TTC549 (cell line): ENCODE data around the gene HAUS3.
"Not testable (repeated sequence)": the region's sequence is repeated elsewhere in the genome, so short reads cannot be mapped to it uniquely, and the experiment has no call there.

Source experiments
- FAIRE-seq: peaks from 2 replicates; lab custom pipeline; 2012; peaks lifted over from hg19 to GRCh38; lab: Jason Lieb, UNC

Gene HAUS3

DNA sequence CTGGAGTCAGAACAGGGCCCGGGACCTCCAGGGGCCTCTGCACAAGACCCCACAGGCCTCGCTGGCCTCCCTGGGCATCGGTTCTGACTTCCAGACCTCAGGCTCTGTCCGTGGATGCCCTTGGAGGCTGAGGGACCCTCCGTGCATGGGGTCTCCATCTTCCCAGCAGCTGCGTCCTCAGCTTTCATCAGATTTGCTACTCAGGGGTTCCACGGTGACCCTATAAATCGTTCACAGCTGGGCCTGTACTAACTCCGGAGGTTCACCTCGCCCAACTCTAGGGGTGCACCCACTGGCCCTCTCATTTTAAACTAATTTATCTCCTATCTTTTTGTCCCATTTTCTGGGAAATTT, 33.1 kb upstream of the HAUS3 start:
- not testable (repeated sequence) for FAIRE-seq

DNA sequence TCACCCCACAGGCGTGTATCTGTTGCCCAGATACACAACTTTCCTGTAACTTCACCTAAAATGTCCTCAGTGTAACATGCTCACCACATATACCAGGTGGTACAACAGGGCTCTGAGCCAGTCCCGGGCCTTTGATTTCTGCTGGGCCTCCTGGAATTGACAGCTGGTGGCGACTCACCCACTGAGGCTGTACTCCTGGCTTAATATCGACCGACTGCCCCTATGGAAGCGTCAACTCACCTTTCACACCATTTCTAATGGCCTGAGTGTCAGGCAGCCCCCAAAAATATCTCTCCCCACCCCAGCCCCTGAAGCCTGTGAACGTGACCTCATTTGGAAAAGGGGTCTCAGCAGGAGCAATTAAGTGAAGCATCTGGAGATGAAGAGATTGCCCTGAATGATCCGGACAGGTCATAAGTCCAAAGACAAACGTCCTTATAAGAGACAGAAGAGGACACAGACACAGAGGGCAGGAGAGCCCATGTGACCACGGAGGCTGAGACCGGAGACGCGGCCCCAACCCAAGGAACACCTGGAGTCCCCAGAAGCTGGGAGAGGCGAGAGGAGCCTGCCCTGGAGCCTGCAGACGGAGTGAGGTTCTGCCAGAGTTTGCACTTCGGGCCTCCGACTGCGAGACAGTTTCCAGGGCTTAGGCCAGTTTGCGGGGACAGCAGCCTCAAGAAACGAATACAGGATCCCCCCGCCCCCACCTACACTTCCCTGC, 32.6 kb upstream of the HAUS3 start:
- no peak for FAIRE-seq

DNA sequence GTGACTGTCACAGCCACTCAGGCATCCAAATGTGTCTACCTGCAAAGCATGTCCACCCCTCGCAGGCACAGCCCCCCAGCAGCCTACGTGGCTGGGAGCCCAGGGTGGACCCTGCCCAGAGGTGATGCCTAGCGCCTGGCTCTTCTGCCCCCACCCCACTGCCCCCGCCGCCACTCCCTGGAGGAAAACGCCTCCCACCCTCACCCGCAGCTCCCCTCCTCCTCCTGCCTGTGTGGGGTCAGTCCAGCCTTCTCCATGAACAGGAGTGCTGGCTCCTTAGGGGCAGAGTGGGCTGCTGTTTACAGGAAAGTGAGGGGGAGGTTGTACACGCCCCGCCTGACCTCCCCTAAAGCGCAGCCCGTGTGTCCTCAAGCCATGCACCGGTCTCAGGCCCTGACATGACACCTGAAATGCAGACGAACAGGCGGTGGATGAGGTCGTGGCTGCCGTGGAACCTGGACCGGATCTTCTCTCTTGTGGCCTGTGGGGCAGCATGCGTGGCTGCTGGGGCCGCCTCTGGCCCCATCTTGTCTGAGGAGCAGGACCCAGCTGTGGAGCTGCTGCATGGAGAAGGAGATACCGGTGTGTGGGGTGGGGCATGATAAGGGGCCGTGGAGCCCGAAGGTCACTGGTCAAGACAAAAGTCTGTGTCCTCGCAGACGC, 31.9 kb upstream of the HAUS3 start:
- no peak for FAIRE-seq

DNA sequence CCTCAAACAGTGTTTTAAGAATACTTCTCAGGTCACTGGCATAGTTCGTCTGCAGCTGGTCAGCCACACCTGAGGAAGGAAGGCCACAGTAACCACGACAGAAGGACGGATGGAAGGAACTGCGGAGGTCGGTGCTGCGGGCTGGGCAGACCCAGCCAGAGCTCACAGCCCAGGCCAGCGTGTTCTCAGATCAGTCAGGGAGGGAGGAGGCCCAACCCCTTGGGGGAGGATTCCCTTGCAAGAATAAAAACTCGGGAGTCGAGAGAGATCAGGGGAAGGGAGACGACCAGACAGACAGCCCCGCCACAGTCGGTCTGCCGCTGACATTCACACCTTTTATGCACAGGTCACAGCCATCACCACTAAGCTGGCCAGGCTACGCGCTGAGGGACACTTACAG, 31.3 kb upstream of the HAUS3 start:
- no peak for FAIRE-seq

DNA sequence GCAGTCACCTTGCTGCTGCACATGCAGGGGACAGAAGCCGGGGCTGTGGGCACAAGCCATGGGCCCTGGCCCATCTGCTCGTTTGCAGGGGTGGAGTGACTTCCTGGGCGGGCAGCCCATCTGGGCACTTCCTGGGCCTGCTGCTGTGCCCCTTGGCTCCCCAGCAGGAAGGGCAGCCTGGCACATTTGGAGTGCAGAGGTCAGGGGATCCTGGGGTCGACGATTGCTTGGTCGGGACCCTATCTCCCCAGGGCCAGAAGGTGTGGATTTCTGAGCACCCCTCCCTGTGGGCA, 30.9 kb upstream of the HAUS3 start:
- FAIRE-seq: no peak

DNA sequence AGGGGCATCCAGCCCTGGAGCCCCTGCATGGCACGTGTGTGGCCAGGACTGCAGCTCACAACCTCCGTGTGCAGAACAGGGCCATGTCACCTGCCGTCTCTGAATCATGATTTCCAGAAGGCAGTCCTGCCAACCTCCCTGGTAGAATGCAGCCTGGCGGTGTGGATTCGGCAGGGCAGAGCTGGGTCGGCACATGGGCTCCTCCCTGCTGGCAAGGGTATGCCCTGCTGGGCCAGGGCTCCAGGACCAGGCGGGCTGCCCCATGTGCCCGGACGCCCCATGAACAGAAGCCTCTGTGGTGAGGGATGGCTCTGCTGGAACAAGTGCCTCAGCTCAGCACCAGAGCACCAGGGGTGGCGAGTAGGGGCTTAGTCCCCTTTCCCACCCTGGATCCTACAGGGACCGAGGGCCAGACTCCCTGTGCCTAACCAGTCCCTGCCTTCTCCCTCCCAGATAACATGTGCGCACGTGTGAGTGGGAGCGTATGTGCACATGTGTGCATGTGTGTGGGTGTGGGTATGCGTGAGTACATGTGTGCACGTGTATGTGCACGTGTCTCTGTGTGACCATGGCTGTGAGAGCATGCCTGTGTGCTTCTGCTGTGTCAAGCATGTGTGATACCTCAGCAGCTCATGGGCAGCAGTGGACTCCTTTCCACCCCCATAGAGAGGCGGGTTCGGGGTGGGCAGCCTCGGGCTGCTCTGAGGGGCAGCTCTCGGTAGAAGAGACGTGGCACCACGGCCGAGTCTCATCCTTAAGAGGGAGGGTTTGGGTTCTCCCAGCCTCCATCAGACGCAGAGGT, 30.3 kb upstream of the HAUS3 start:
- no peak for FAIRE-seq

DNA sequence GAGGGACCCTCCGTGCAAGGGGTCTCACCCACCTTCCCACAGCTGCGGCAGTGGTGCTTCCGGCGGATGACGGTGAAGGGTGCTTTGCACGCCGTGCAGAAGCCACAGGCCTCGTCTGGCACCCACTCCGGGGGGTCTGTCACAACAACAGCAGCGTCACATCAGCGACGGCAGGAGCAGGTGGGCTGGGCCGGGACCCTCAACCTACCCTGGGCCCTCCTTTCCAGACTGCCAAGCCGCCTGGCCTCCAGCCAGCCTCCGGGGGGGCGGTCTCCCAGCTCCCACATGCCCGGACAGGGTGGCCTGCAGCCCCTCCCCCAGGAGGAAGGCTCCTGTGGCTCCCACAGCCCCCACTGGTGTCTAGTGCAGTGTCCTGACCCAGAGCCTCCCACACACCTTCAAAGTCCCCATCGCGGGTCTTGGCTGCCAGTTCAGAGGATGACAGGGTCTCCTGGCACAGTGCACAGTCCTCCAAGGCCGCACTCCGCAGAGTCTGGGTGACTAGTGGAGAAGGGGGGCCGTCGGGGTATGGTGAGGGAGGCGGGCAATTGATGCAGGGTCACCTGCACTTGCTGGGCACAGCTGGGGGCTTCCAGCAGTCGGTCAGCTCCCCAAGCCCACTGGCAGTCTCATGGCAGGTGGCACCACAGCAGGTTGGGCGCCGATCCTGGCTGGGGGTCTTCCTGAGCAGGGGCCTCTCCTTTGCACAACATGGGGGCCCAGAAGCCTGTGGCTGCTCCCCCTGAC, 29.5 kb upstream of the HAUS3 start:
- FAIRE-seq: no peak

DNA sequence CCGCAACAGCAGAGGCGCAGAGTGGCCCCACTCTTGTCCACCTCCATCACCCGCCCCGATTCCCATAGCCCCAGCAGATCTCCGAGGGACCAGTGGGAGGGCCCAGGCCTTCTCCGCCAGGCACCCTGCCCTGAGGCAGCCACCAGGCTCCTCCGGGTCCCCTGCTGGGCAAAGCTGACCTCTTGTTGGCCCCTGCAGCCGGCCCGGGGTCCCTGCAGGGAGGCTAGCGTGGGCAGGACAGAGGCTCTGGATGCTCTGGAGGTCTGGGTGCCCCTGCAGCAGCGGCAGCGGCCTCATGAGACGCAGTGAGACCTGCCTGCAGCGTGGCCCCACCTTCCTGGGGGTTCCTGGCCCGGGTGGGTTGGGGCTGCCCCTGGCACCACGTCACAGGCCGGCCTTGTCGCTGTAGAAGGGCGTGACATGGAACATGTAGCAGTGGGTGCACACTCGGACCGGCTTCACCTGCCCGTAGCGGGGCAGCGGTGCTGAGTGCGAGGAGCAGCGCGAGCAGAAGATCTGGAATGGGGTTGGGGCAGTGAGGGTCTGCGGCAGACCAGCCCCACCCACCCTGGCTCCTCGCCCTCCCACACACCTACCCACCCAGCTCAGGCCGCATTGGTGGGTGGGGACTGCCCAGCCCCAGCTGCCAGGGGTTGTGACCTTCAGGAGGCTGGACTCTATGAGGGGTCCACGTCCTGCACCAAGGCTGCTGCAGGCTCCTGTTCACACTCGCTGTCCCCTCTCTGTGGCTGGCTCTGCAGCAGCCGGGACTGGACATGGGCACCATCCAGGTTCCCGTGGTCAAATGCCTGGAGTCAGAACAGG, 28.6 kb upstream of the HAUS3 start:
- FAIRE-seq: no peak

DNA sequence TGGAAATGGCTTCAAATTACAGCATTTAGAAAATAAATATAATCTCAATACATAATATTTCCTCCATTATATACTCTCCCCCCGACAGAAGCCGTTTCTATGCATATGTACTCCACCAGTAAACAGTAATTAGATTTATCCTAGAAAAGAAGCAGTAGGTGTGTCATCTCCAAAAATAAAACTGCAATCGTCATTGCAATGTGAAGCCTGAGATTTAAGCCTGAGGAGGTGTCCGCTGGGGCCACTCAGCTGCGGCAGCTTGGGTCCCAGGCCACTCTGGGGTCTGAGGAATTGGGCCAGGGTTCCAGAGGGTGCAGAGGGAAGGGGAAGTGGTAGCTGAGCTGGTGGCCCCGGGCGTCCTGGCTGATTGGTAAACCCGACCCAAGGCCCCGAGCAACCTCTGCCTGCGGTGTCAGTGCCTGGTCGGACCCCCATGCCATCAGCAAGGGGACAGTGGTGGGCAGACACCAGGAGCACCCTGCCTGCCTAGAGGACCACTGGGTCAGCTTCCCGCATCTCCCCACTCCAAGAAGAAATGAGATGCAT, 27.8 kb upstream of the HAUS3 start:
- no peak for FAIRE-seq

DNA sequence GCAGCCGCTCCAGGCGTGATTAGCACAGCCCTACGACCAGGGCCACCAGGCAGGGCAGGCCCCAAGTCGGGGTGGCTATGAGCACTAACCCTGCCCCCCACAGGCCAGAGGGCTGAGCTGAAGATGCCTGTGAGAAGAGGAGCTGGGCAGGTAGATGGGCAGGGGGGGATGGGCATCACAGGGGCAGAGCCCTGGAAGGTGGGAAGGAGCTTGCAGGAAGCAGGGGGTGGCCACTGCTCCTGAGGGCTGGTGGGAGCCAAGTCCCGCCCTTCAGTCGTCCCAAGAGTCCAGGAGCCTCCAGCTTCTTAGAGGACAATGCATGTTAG, 27.2 kb upstream of the HAUS3 start:
- no peak for FAIRE-seq

DNA sequence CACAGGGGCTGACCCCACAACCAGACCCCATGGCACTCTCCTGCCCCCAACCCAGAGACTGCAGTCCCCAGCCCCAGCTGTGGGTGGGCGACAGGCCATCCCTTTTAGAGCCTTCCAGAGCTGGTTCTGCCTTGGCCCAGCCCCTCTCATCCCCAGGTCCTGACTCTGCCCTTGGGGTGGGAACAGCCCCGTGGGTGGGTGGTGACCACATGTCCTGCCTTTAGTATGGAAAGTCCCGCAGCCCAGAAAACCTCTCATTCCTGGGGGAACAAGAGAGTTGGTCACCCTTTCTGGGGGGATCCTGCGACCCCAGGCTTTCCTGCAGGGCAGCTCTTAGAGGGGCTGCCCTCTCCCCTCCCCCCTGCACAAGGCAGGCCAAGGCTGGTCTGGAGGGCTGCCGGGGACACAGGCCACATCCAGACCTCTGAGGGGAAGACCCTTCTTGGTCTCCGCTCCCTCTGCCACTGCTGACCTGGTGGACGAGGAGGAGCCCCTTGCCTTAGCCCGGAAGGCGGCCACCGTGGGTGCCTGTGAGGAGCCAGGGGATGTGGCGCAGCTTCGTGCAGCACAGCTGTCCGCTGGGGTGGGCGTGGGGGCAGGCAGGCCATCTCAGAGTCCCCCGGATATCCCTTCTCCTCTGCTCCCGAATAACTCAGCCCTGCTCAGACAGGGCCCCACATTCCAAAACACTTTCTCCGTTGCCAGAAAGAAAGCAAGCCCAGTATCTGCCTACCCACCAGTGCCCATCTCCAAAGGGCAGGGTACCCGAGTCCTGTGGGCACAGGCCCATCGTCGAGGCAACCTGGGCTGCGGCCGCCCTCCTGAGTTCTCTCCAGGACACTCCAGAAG, 26.7 kb upstream of the HAUS3 start:
- FAIRE-seq: no peak

DNA sequence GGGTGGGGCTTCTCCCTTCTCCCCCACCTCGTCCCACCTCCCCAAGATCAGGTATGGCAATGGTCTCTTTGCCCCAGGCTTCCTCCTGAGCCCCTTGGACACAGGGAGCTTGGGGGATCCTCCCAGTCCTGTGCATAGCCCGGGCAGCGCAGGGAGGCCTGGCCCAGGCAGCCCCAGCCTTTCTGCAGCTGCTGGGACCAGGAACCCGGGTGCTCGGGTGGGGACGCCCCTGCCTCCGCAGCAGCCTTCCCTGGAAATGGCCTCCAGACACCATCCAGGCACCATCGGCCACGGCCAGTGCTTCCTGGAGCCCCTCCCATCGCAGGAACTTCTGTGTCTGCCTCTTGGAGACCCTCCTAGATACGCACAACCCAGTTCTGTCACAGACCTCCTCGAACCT, 25.9 kb upstream of the HAUS3 start:
- no peak for FAIRE-seq

DNA sequence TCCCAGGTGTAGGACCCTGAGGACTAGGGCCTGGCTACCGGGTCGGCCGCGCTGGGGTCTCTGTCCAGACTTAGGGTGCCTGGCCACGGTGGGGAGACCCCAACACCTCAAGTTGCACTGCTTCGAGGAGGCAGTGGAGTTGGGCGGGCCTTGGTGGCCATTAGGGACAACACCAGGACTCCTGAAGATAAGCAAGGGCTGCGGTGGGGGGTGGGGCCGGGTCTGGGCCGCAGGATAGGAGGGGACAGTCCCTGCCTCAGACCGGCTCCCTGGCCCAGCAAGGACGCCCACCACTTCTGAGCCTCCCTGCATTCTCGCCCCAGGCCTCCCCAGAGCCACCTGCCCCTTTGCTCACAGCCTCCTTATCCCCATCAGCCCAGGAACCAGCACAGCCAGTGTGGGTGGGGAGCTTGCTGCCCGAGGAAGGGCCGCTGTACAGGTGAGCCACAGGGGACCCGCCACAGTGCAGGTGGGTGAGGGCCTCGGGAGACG, 25.4 kb upstream of the HAUS3 start:
- no peak for FAIRE-seq

DNA sequence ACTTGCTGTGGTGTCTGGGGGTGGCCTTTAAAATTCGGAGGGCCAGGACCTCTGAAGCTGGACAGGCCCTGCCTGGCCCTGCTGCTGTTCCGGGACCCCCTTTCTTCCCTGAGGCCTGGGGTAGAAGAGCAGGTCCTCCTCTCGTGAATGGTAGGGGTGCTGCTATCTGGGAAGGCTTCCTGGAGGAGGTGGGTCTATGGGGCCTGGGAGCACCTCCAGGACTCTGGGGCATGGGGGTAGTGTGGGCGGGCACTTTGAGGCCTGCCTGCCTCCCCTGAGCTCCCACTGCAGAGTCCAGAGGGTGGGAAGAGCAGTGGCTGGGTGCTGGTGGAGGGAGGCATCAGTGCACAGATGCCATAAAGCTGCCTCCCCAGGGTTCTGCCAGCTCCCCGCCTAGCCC, 24.9 kb upstream of the HAUS3 start:
- no peak for FAIRE-seq

DNA sequence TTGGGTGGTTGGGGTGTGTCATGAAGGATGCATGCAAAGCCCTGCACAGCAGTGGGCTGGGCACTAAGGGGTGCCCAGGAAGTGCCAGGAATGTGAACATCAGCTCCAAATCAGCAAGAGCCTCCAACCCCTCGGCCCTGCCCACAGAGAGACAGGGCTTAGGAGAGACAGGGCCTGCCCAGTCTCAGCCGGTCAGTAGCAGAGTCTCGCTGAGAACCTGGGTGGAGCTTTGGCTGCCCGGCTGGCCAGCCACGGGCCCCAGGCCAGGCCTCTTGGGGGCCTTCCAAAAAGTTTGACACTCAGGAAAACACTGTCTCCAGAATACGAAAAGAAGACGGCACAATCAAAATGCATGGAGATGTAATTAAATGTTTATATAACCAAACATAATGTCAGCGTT, 24.3 kb upstream of the HAUS3 start:
- FAIRE-seq: no peak

DNA sequence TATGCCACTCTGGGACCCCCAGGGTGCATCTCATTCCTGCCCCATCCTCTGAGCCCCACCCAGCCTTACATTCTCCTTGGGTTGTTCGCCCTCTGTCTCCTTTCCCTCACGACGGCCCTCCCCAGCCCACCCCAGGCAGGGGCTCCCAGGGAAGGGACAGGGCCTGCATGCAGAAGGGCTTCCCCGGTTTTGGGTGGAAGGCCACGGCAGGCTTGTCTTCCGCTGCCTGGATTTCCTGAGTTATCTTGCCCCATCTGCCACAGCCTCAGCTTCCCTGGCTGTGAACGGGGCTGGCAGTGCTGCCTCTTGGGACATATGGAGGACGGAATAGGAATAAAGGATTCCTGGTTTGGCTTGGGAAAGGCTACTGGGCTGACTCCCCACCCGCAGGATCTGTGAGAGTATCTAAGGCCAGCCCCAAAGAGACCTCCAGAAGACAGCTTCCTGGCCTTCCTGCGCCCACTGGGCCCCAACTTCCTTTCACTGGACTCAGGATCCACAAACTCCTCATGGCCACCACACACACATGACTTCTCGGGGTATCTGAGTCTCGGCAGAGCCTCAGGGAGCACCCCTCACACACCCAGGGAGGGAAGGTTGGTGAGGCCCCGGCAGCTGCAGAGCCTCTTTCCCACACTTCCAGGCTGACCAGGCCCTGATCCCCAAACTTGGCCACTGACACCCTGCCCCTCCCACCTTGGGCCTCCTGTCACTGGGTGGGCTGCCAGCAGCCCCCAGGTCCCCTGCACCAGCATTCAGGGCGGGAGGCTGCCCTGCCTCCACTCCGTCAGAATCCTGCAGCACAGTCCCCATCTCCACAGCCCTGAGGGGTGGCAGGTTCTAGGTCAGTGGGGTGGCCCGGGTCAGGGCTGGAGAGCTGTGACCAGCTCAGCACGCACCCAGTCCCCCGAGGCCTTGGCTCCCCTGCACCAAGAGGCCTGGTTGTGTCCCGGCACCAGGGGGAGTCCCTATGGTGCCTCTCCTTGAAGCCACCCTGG, 23.5 kb upstream of the HAUS3 start:
- no peak for FAIRE-seq

DNA sequence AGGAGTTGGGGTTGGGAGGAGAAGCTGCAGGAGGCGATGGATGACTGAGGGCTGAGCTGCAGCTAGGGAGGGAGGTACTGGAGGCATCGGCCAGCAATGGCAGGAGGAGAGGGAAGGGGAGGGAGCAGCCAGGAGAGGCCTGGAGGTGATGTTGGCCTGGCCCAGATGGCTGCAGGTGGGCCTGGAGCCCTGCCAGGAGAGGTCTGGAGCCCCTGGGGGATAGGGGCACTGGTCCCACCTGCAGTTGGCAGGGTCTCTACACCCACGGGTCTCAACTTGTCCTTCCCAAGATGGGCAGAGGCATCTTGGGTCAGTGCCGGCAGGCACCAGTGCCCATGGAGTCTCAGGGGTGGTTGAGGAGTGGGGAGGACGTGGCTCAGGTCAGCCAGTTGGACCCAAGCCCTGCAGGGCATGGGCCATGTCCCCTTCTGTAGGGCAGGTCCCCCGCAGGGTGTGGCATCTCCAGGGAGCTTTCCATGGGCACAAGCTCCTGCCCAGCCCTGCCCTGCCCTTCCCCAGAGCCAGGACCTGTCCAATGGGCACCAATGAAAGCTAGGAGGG, 22.6 kb upstream of the HAUS3 start:
- FAIRE-seq: no peak

DNA sequence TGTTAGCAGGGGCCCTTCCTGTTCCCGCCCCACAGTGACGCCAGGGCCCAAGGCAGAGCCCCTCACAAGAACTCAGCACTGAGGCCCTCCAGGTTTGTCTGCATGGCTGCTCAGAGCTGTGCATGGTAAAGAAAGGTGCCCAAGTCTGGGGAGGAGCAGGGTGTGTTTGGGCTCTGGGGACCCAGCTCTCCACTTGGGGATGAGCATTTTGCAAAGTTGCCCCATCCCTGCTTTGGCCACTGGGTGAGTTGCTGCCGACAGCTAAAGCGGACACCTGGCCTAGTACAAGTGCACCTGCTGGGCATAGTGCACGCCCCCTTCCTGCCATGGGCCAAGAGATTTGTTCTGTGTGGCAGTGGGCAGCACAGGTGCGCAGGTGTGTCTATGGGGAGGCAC, 22.0 kb upstream of the HAUS3 start:
- FAIRE-seq: no peak

DNA sequence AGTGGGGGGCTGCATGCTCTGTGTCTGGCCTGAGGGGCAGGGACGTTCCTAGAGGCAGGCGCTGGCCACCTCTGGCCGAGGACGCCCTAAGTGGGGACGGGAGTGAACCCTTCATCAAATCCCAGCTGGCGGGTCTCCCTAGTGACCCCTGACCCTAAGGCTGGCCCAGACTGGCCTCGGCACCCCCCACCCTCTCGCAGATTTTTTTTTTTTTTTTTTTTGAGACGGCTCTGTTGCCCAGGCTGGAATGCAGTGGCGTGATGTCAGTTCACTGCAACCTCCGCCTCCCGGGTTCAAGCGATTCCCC, 21.0 kb upstream of the HAUS3 start:
- no peak for FAIRE-seq
